ENCODE measurements around the gene NR3C2.
"Not testable (repeated sequence)": the region's sequence is repeated elsewhere in the genome, so short reads cannot be mapped to it uniquely, and the experiment has no call there.

GRCh38 chr4:148323316-148323715, 118.9 kb downstream of the NR3C2 start:
- not testable (repeated sequence) for TF ChIP-seq CTCF (IDR thresholded peaks at IDR 0.05); POLR2AphosphoS5 (IDR thresholded peaks at IDR 0.05; ENCODE audit: low read depth, low read length); TCF7L2 (IDR thresholded peaks at IDR 0.05; ENCODE audit: low read depth, low read length)

Data from Panc1 (cell line).